AG04450 (cell line): ENCODE measurements around the gene CALML3. TPM values are rescaled to one million over a fixed set of nuclear protein-coding genes. Genes with fewer than 3 reads are reported as not detected.

Experiments
- CTCF ChIA-PET: fragments of 300-600, 350-600 bp; formaldehyde crosslinking; extraction: SDS; loops from one replicate; lab custom pipeline; 2022; ENCODE audit warnings: antibody characterized with exemption, inconsistent platforms; lab: Charles Lee
- POLR2A ChIA-PET: fragments of 350-600 bp; formaldehyde crosslinking; extraction: SDS; loops from one replicate; lab custom pipeline; 2021; ENCODE audit warnings: antibody characterized with exemption, inconsistent platforms; lab: Yijun Ruan, JAX
- DNase-seq: peaks from one replicate; pipeline ENCODE4 v3.0.0-alpha.2; 2011; ENCODE audit warnings: low read depth, low spot score
- H3K27ac ChIP-seq: one replicate; pipeline ENCODE4 v1.5.1; 2012; ENCODE audit warnings: low read depth, low read length, control low read depth
- H3K27me3 ChIP-seq: one replicate; pipeline ENCODE4 v1.6.0; 2012; ENCODE audit warnings: low read length; ENCODE audit not compliant: control insufficient read depth, insufficient read depth
- H3K4me3 ChIP-seq: 2 replicates; pipeline ENCODE4 v1.5.1; 2011; ENCODE audit warnings: mild to moderate bottlenecking, low read depth, low read length, control low read depth
- H3K9me3 ChIP-seq: 2 replicates; pipeline ENCODE4 v1.5.1; 2012; ENCODE audit warnings: low read length; ENCODE audit not compliant: control insufficient read depth, insufficient read depth
- CTCF ChIP-seq: IDR thresholded peaks from 2 replicates; pipeline ENCODE4 v1.5.1; 2011; ENCODE audit warnings: low read depth, low read length, control low read depth, inconsistent platforms
- polyA plus RNA-seq: library from polyadenylated mRNA; depleted of rRNA; stranded (reverse); fragments of >200 nt; gene quantifications from 2 replicates; pipeline ENCODE4 v1.2.3, GENCODE V29; 2011

CALML3 gene
- polyA plus RNA-seq, 1 experiment: not detected

DNA sequence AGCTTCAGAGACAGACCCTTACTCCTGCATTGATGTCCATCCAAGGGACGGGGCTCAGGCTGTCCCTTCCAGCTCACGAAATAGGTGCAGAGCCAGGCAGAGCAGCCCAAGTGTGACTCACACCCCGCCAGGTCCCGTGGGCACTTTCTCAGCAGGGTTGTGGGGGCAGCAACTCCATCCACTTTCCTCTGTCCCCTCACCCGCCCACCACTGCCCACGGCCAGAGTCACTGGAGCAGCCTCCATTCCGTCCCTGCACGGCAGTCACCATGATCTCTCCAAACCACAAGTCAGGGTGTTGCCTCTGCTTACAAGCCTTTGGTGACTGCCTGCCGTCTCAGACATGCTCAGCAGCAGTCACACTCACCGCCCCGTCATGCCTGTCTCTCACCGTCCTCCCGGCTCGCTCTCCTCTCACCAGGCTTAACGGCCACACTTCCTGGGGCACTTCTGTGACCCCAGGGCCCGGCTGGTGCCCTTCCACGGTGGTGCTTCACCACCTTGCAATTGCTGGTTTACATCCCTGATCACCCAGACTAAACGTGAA lies 39.3 kb downstream of the CALML3 start:
- ChIA-PET CTCF (no interaction called here), POLR2A (interaction anchor here (0.5 kb wide), 1 partner anchor 10 kb away, joined by 3 read pairs; no protein-coding TSS in a partner anchor)
- no peak for DNase-seq
- H3K27me3 ChIP-seq: no peaks in the 10 kb centered on the region
- no peak overlapping the region for H3K4me3 ChIP-seq
- no peak for TF ChIP-seq CTCF
- peaks cover 3% of the 10 kb centered on the region; the same call in 1 of the 2 replicates for H3K9me3 ChIP-seq
- H3K27ac ChIP-seq: peak overlapping the region; percentile 21

- no peak for TF ChIP-seq CTCF
- no peak for DNase-seq
- ChIA-PET CTCF (no interaction called here), POLR2A (interaction anchor here (0.5 to 0.6 kb wide), 2 partner anchors 10 to 70 kb away, joined by 3 read pairs; no protein-coding TSS in a partner anchor)
- Histone ChIP-seq H3K27me3 (no peaks in the 10 kb centered on the region), H3K9me3 (peaks cover 3% of the 10 kb centered on the region; the same call in 1 of the 2 replicates), H3K27ac (peak overlapping the region; percentile 21), H3K4me3 (no peak overlapping the region)
Measured at GRCh38 chr10:5564537-5565204, 39.9 kb downstream of the CALML3 start.

- Histone ChIP-seq H3K9me3 (peaks cover 3% of the 10 kb centered on the region; the same call in 1 of the 2 replicates), H3K27ac (no peak overlapping the region), H3K27me3 (no peaks in the 10 kb centered on the region), H3K4me3 (no peak overlapping the region)
- DNase-seq: no peak
- ChIA-PET CTCF (no interaction called here), POLR2A (interaction anchor here (0.6 to 1.6 kb wide), 2 partner anchors 16 to 70 kb away, joined by 3 to 4 read pairs; no protein-coding TSS in a partner anchor)
- no peak for TF ChIP-seq CTCF
Measured at GRCh38 chr10:5565205-5565545, 40.4 kb downstream of the CALML3 start.

DNA sequence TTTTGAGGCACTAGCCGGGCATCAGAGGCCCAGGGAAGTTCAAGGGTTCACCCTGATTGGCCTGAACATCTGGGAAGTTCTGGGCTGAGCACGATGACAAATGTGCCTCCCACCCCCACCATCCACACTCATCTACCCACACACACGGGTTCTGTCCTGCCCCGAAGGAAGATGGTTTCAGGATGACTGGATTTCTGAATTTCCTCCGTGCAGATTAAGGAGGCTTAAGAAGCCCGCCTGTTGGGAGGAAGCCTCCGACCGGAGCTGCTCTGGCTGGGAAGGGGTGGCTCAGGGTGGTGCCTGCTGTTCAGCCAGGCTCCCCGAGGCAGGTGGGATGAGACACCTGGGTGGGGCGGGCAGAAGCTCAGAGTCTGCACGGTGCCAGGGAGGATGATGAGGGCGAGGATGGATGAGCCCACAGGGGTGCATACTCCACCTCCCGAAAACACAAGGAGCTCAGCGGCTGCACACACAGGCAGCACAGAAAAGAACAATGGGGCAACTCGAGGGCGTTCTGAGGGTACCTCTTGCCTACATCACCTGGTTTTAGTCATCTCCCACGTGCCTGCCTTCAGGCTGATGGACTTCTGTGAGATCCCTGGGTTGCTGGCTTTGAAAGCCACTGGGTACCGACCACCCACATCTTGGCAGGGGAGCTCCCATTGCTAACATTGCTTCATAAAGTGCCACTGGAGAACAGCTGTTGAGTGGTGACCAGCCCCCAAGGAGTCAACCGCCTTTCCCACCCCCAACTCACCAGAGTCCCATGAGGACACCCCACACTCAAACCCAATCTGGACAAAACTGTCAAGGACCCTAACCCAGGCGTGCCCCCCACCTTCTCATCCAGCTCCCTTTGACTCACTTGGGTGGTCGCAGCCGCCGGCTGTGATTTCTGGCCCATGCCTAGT lies 41.2 kb downstream of the CALML3 start:
- no peaks in the 10 kb centered on the region for H3K27me3 ChIP-seq
- TF ChIP-seq CTCF: no peak
- ChIA-PET CTCF (interaction anchor here (0.6 kb wide), 1 partner anchor 739 kb away, joined by 4 read pairs; no protein-coding TSS in a partner anchor), POLR2A (interaction anchor here (1.6 kb wide), 1 partner anchor 17 kb away, joined by 4 read pairs; no protein-coding TSS in a partner anchor)
- DNase-seq: peak; percentile 51
- H3K9me3 ChIP-seq: peaks cover 3% of the 10 kb centered on the region; the same call in 1 of the 2 replicates
- no peak overlapping the region for H3K4me3 ChIP-seq
- H3K27ac ChIP-seq: peak overlapping the region; percentile 39
